HepG2 (cell line): Measurements from ENCODE around the gene LOXL3. TPM values are rescaled to one million over a fixed set of nuclear protein-coding genes. Genes with fewer than 3 reads are reported as not detected.

Experiments
- ERF ChIP-seq: IDR thresholded peaks from 2 replicates; pipeline ENCODE4 v1.6.1; 2018; ENCODE audit warnings: missing biosample characterization, missing genetic modification reagents
- FUBP1 ChIP-seq: sonication (generic); formaldehyde crosslinking; IDR thresholded peaks from 2 replicates; pipeline ENCODE4 v1.5.1; 2020; ENCODE audit warnings: missing genetic modification reagents, mild to moderate bottlenecking, borderline replicate concordance
- HMG20B ChIP-seq: conservative IDR thresholded peaks from 2 replicates; pipeline ENCODE4 v1.6.1; 2016; ENCODE audit warnings: missing genetic modification reagents, missing compliant biosample characterization
- JUN ChIP-seq: sonication (generic); formaldehyde crosslinking; IDR thresholded peaks from 2 replicates; pipeline ENCODE4 v1.4.0; 2020; ENCODE audit warnings: mild to moderate bottlenecking, missing genetic modification reagents
- MZF1 ChIP-seq: sonication (generic); formaldehyde crosslinking; IDR thresholded peaks from 2 replicates; pipeline ENCODE4 v1.8.1; 2023; ENCODE audit warnings: mild to moderate bottlenecking, missing genetic modification reagents, borderline replicate concordance
- SIN3A ChIP-seq: IDR thresholded peaks from 2 replicates; pipeline ENCODE4 v1.6.1; 2011; ENCODE audit warnings: low read depth, mild to moderate bottlenecking, control low read depth, low read length, borderline replicate concordance
- SOX5 ChIP-seq: IDR thresholded peaks from 2 replicates; pipeline ENCODE4 v1.6.1; 2016; ENCODE audit warnings: borderline replicate concordance
- THAP11 ChIP-seq: IDR thresholded peaks from 2 replicates; pipeline ENCODE4 v1.6.1; 2016; ENCODE audit warnings: missing biosample characterization, missing genetic modification reagents
- ZFYVE20 ChIP-seq: sonication (generic); formaldehyde crosslinking; IDR thresholded peaks from 2 replicates; pipeline ENCODE4 v1.8.0; 2023; ENCODE audit warnings: low read depth, mild to moderate bottlenecking, moderate library complexity, missing genetic modification reagents, borderline replicate concordance
- ZMYM3 ChIP-seq: sonication (generic); formaldehyde crosslinking; IDR thresholded peaks from 2 replicates; pipeline ENCODE4 v1.5.1; 2020; ENCODE audit warnings: mild to moderate bottlenecking, missing genetic modification reagents
- ZNF20 ChIP-seq: sonication (generic); formaldehyde crosslinking; IDR thresholded peaks from 2 replicates; pipeline ENCODE4 v1.4.0; 2020; ENCODE audit warnings: mild to moderate bottlenecking, moderate library complexity, missing genetic modification reagents
- ZNF430 ChIP-seq: sonication (generic); formaldehyde crosslinking; IDR thresholded peaks from 2 replicates; pipeline ENCODE4 v1.9.0; 2021; ENCODE audit warnings: mild to moderate bottlenecking, missing genetic modification reagents
- ZNF660 ChIP-seq: sonication (generic); formaldehyde crosslinking; IDR thresholded peaks from 2 replicates; pipeline ENCODE4 v1.5.1; 2020; ENCODE audit warnings: mild to moderate bottlenecking, low read depth, missing genetic modification reagents, borderline replicate concordance
- ZNF773 ChIP-seq: sonication (generic); formaldehyde crosslinking; IDR thresholded peaks from 2 replicates; pipeline ENCODE4 v1.4.0; 2020; ENCODE audit warnings: missing genetic modification reagents, borderline replicate concordance
- ZNF777 ChIP-seq: sonication (generic); formaldehyde crosslinking; IDR thresholded peaks from 2 replicates; pipeline ENCODE4 v1.4.0; 2020; ENCODE audit warnings: missing genetic modification reagents
- polyA plus RNA-seq, 8 experiments: library from polyadenylated mRNA; depleted of rRNA in 3 of 8; stranded (reverse) in 7 of 8; unstranded in 1 of 8; fragments of >200 nt; fragmentation: Illumina TruSeq in 4 of 8; extraction: Trizol in 4 of 8; gene quantifications; 2 replicates each; pipeline versions ENCODE4 v1.2.1 to v1.2.3, GENCODE V29; 2011 to 2016; ENCODE audit warnings: low read depth in 4 of 8, missing spikeins in 1 of 8, mixed read lengths in 1 of 8; ENCODE audit not compliant: insufficient read depth in 1 of 8
- total RNA-seq, 5 experiments: library from RNA; depleted of rRNA; stranded (reverse); fragments of >200 nt; fragmentation: Illumina TruSeq; extraction: Trizol; gene quantifications; 2 replicates each; pipeline ENCODE4 v1.2.3, GENCODE V29; 2016; ENCODE audit warnings: low read depth in 1 of 5
- TF ChIP-seq, protein P1 (sequence below): IDR thresholded peaks from 2 replicates; pipeline ENCODE4 v1.6.1; 2016; ENCODE audit warnings: low read depth, borderline replicate concordance
- TF ChIP-seq, protein P2 (sequence below): IDR thresholded peaks from 2 replicates; pipeline ENCODE4 v1.6.1; 2016; ENCODE audit warnings: mild to moderate bottlenecking, missing biosample characterization, missing genetic modification reagents
- TF ChIP-seq, protein P3 (sequence below): sonication (generic); formaldehyde crosslinking; IDR thresholded peaks from 2 replicates; pipeline ENCODE4 v1.4.0; 2020; ENCODE audit warnings: missing genetic modification reagents
- TF ChIP-seq, protein P4 (sequence below): sonication (generic); formaldehyde crosslinking; IDR thresholded peaks from 2 replicates; pipeline ENCODE4 v1.9.0; 2022; ENCODE audit warnings: low read depth, missing genetic modification reagents
- TF ChIP-seq, protein P5 (sequence below): sonication (generic); formaldehyde crosslinking; IDR thresholded peaks from 2 replicates; pipeline ENCODE4 v1.5.0; 2020; ENCODE audit warnings: missing genetic modification reagents

LOXL3 gene
- total and polyA plus RNA-seq, 2 of the 13 experiments (the other 11 are each of a cell fraction or from before 2014, with no cell fraction given) = 0.55 to 6.5 TPM

- TF ChIP-seq FUBP1 (no peak), JUN (CRISPR knock-in tag) (0 out of 2 replicates have a peak, but pooled peaks have one; percentile 14), MZF1 (CRISPR knock-in tag) (no peak), ZNF773 (CRISPR knock-in tag) (no peak), ZNF777 (no peak; the same call in 1 of the 2 replicates), SOX5 (CRISPR knock-in tag) (peak; percentile 75; the same call in 1 of the 2 replicates), ZNF430 (CRISPR knock-in tag) (peak; percentile 79), SIN3A (peak; percentile 78; the same call in 1 of the 2 replicates), ZNF20 (CRISPR knock-in tag) (no peak), ERF (CRISPR knock-in tag) (peak; percentile 66; the same call in 1 of the 2 replicates), HMG20B (peak; percentile 78), THAP11 (CRISPR knock-in tag) (peak; percentile 84), ZMYM3 (no peak; the same call in 1 of the 2 replicates), ZNF660 (CRISPR knock-in tag) (no peak), ZFYVE20 (CRISPR knock-in tag) (no peak; the same call in 1 of the 2 replicates)
- TF ChIP-seq, protein P1, sequence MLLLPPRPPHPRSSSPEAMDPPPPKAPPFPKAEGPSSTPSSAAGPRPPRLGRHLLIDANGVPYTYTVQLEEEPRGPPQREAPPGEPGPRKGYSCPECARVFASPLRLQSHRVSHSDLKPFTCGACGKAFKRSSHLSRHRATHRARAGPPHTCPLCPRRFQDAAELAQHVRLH = peak; percentile 82; the same call in 1 of the 2 replicates
- TF ChIP-seq, protein P2, sequence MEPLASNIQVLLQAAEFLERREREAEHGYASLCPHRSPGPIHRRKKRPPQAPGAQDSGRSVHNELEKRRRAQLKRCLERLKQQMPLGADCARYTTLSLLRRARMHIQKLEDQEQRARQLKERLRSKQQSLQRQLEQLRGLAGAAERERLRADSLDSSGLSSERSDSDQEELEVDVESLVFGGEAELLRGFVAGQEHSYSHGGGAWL (CRISPR knock-in tag) = no peak
- TF ChIP-seq, protein P3, sequence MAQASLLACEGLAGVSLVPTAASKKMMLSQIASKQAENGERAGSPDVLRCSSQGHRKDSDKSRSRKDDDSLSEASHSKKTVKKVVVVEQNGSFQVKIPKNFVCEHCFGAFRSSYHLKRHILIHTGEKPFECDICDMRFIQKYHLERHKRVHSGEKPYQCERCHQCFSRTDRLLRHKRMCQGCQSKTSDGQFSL = 0 out of 2 replicates have a peak, but pooled peaks have one; percentile 42
- TF ChIP-seq, protein P4, sequence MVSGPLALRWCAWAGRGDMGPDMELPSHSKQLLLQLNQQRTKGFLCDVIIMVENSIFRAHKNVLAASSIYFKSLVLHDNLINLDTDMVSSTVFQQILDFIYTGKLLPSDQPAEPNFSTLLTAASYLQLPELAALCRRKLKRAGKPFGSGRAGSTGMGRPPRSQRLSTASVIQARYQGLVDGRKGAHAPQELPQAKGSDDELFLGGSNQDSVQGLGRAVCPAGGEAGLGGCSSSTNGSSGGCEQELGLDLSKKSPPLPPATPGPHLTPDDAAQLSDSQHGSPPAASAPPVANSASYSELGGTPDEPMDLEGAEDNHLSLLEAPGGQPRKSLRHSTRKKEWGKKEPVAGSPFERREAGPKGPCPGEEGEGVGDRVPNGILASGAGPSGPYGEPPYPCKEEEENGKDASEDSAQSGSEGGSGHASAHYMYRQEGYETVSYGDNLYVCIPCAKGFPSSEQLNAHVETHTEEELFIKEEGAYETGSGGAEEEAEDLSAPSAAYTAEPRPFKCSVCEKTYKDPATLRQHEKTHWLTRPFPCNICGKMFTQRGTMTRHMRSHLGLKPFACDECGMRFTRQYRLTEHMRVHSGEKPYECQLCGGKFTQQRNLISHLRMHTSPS (CRISPR knock-in tag) = no peak
- TF ChIP-seq, protein P5, sequence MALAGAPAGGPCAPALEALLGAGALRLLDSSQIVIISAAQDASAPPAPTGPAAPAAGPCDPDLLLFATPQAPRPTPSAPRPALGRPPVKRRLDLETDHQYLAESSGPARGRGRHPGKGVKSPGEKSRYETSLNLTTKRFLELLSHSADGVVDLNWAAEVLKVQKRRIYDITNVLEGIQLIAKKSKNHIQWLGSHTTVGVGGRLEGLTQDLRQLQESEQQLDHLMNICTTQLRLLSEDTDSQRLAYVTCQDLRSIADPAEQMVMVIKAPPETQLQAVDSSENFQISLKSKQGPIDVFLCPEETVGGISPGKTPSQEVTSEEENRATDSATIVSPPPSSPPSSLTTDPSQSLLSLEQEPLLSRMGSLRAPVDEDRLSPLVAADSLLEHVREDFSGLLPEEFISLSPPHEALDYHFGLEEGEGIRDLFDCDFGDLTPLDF = peak; percentile 11; the same call in 1 of the 2 replicates
Observed at GRCh38 chr2:74502147-74502719, 51.5 kb downstream of the LOXL3 start (continued).
